Measurements from ENCODE around the gene FEN1. TPM values are rescaled to one million over a fixed set of nuclear protein-coding genes. Genes with fewer than 3 reads are reported as not detected.

The FEN1 gene
- polyA plus RNA-seq, 3 donors, result 3.5 to 6.4 (median 4.3) TPM

DNA sequence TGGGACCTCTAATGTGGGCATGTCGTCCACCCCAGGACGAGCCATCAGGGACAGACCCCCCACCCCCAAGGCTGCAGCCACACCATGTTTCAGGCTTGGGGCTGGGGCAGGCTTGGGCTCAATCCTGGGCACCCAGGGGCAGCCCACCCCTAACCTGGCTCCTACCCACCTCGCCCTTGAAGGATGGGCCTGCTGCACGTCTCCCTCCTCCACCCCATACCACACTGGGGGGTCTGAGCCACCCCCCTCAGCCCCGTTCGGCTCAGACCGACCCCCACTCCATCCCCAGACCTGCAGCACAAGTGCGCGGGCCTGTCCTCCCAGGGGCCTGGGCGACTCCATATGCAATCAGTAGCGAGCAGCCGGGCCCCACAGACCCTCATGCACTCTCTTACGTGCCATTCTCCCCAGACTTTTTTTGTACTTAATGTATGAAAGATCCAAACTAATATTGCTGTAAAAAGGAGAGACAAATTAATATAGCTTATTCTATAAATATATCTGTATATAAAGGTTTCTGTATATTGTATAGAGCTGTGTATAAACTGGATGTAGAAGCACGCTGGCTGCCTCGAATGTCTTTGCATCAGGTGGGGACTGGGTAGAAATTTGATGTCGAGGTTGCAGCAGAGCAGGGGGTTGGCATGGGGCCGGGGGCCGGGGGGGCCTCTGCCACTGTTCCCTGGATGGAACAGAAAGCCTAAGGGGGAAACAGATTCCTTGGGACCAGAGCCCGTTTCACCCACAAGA, 46.1 kb upstream of the FEN1 start:
- intact Hi-C loops (cut with micrococcal nuclease), result no loop called here
- Mint-ChIP-seq H3K9me3 (no peaks in the 10 kb centered on the region), H3K27ac (no peak overlapping the region), H3K4me3 (no peak overlapping the region), H3K27me3 (ENCODE audit: low read depth in 3 of 3) (peaks cover 7 to 12% (median 11%) of the 10 kb centered on the region in 3 donors), H3K36me3 (peaks cover 7 to 9% of the 10 kb centered on the region in 2 donors), H3K4me1 (peaks cover 14% of the 10 kb centered on the region)
- Histone ChIP-seq H3K27me3 (ENCODE audit: control insufficient read depth in 2 of 2, insufficient read depth in 2 of 2, low read length in 2 of 2) (peaks cover 0 to 18% of the 10 kb centered on the region in 2 donors), H3K9ac (ENCODE audit: insufficient read depth, low read length, poor library complexity, severe bottlenecking) (no peak overlapping the region), H3K79me2 (ENCODE audit: insufficient read depth, low read length) (no peaks in the 10 kb centered on the region), H3K9me3 (replicated peaks in 1 of 2; ENCODE audit: control insufficient read depth in 1 of 2, insufficient read depth in 1 of 2, low read length in 2 of 2) (no peaks in the 10 kb centered on the region), H2AFZ (ENCODE audit: insufficient read depth, low read depth, low read length, poor library complexity, severe bottlenecking) (no peak overlapping the region), H4K20me1 (ENCODE audit: insufficient read depth, low read length) (no peaks in the 10 kb centered on the region), H3K36me3 (replicated peaks in 1 of 2; ENCODE audit: control insufficient read depth in 1 of 2, insufficient read depth in 2 of 2, low read length in 2 of 2) (peaks cover 2 to 10% of the 10 kb centered on the region in 2 donors), H3K4me1 (ENCODE audit: control insufficient read depth in 1 of 2, insufficient read depth in 2 of 2, low read length in 2 of 2) (peaks cover 13 to 22% of the 10 kb centered on the region in 2 donors), H3K4me2 (replicated peaks; ENCODE audit: extremely low read depth, low read length, poor library complexity, severe bottlenecking) (no peak overlapping the region), H3K4me3 (replicated peaks in 1 of 3; ENCODE audit: low read depth in 2 of 3, low read length in 3 of 3) (no peak overlapping the region), H3K27ac (ENCODE audit: low read depth in 1 of 2, low read length in 2 of 2) (no peak overlapping the region)
- no peak for DNase-seq
- 89% methylated on average over 13 of the region's 19 CpGs for WGBS (ENCODE audit: insufficient coverage)
- TF ChIP-seq, protein P1, sequence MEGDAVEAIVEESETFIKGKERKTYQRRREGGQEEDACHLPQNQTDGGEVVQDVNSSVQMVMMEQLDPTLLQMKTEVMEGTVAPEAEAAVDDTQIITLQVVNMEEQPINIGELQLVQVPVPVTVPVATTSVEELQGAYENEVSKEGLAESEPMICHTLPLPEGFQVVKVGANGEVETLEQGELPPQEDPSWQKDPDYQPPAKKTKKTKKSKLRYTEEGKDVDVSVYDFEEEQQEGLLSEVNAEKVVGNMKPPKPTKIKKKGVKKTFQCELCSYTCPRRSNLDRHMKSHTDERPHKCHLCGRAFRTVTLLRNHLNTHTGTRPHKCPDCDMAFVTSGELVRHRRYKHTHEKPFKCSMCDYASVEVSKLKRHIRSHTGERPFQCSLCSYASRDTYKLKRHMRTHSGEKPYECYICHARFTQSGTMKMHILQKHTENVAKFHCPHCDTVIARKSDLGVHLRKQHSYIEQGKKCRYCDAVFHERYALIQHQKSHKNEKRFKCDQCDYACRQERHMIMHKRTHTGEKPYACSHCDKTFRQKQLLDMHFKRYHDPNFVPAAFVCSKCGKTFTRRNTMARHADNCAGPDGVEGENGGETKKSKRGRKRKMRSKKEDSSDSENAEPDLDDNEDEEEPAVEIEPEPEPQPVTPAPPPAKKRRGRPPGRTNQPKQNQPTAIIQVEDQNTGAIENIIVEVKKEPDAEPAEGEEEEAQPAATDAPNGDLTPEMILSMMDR (IDR thresholded peaks at IDR 0.05), result no peak

DNA sequence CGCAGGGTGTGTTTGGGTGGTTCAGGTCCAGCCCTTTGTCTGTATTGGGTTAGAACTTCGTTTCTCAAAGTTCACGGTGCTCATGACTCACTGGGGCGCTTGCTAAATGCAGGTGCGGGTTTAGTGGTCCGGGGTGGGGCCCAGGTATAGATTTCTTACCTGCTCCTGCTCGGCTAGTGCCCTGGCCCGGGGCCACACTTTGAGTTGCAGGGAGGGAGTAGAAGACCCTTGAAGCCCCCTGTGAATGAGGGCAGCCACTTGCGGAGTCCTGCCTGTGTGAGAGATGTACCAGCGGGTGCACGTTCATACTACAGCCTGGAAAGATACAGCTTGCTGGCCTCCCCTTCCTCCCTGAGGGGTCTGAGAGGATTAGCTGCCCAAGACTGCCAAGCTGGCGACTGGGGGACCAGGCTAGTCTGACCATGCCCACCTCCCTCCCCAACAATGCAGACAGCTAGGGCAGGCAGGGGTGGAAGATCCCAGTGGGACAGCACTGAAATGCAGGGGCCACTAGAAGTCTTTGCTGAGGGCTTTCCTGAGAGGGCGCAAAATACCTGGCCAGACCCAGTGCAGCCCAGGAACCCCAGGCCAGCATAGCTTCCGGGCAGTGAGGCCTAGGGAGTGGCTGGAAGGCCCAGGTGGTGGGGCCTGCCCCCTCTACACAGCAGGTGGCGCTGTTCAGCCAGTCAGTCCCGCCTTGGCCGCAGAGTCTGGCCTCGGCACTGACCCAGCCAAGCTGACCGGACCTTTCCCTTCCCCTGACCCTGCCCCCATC, 45.3 kb upstream of the FEN1 start:
- intact Hi-C loops (cut with micrococcal nuclease), result no loop called here
- Mint-ChIP-seq H3K27ac (no peak overlapping the region), H3K27me3 (ENCODE audit: low read depth in 3 of 3) (peaks cover 10 to 17% (median 16%) of the 10 kb centered on the region in 3 donors), H3K9me3 (peaks cover 0 to 2% (median 0%) of the 10 kb centered on the region in 7 donors), H3K36me3 (peaks cover 3 to 5% of the 10 kb centered on the region in 2 donors), H3K4me3 (no peak overlapping the region), H3K4me1 (peaks cover 10% of the 10 kb centered on the region)
- Histone ChIP-seq H3K9ac (ENCODE audit: insufficient read depth, low read length, poor library complexity, severe bottlenecking) (no peak overlapping the region), H3K4me1 (ENCODE audit: control insufficient read depth in 1 of 2, insufficient read depth in 2 of 2, low read length in 2 of 2) (peaks cover 9 to 23% of the 10 kb centered on the region in 2 donors), H3K9me3 (replicated peaks in 1 of 2; ENCODE audit: control insufficient read depth in 1 of 2, insufficient read depth in 1 of 2, low read length in 2 of 2) (no peaks in the 10 kb centered on the region), H3K27me3 (ENCODE audit: control insufficient read depth in 2 of 2, insufficient read depth in 2 of 2, low read length in 2 of 2) (peaks cover 4 to 23% of the 10 kb centered on the region in 2 donors), H3K4me2 (replicated peaks; ENCODE audit: extremely low read depth, low read length, poor library complexity, severe bottlenecking) (no peak overlapping the region), H4K20me1 (ENCODE audit: insufficient read depth, low read length) (no peaks in the 10 kb centered on the region), H3K4me3 (replicated peaks in 1 of 3; ENCODE audit: low read depth in 2 of 3, low read length in 3 of 3) (no peak overlapping the region), H3K36me3 (replicated peaks in 1 of 2; ENCODE audit: control insufficient read depth in 1 of 2, insufficient read depth in 2 of 2, low read length in 2 of 2) (peaks cover 2 to 10% of the 10 kb centered on the region in 2 donors), H3K27ac (ENCODE audit: low read depth in 1 of 2, low read length in 2 of 2) (no peak overlapping the region), H2AFZ (ENCODE audit: insufficient read depth, low read depth, low read length, poor library complexity, severe bottlenecking) (peak overlapping the region; percentile 23), H3K79me2 (ENCODE audit: insufficient read depth, low read length) (no peaks in the 10 kb centered on the region)
- TF ChIP-seq, protein P1 (IDR thresholded peaks at IDR 0.05), result peak; percentile 91
- DNase-seq, result peak; percentile 39 to 65 (median 64)
- WGBS (ENCODE audit: insufficient coverage), result 74% methylated on average over 9 of the region's 19 CpGs

Data from CD14-positive monocyte (primary cell).